ENCODE measurements around the gene MTCH1.

Gene MTCH1

GRCh38 chr6:37016995-37017394 is 31.0 kb upstream of the MTCH1 start:
- H3K27me3 ChIP-seq (ENCODE audit: control insufficient read depth, insufficient read depth, low read length, poor library complexity, severe bottlenecking) = no peaks in the 10 kb centered on the region
- H3K4me1 ChIP-seq (ENCODE audit: control insufficient read depth, insufficient read depth, low read length) = peaks cover 3% of the 10 kb centered on the region
- H3K27ac ChIP-seq (ENCODE audit: insufficient read depth, low read depth, low read length, poor library complexity, severe bottlenecking) = no peak overlapping the region
- H3K36me3 ChIP-seq (ENCODE audit: control insufficient read depth, insufficient read depth, low read length) = no peaks in the 10 kb centered on the region
- 85 to 94% methylated on average over 3 of the region's 3 CpGs for whole genome bisulfite sequencing, 2 experiments
- no peaks in the 10 kb centered on the region for H3K9me3 ChIP-seq (ENCODE audit: control insufficient read depth, low read length)
- H3K4me3 ChIP-seq (ENCODE audit: insufficient read depth, low read depth, low read length) = no peak overlapping the region

GRCh38 chr6:37015532-37015931 is 29.5 kb upstream of the MTCH1 start:
- Histone ChIP-seq H3K9me3 (ENCODE audit: control insufficient read depth, low read length) (no peaks in the 10 kb centered on the region), H3K27ac (ENCODE audit: insufficient read depth, low read depth, low read length, poor library complexity, severe bottlenecking) (no peak overlapping the region), H3K4me3 (ENCODE audit: insufficient read depth, low read depth, low read length) (no peak overlapping the region), H3K27me3 (ENCODE audit: control insufficient read depth, insufficient read depth, low read length, poor library complexity, severe bottlenecking) (no peaks in the 10 kb centered on the region), H3K4me1 (ENCODE audit: control insufficient read depth, insufficient read depth, low read length) (peaks cover 3% of the 10 kb centered on the region), H3K36me3 (ENCODE audit: control insufficient read depth, insufficient read depth, low read length) (no peaks in the 10 kb centered on the region)
- 94 to 96% methylated on average over 9 of the region's 9 CpGs for WGBS, 2 experiments

GRCh38 chr6:37014667-37015066 is 28.7 kb upstream of the MTCH1 start:
- no peak overlapping the region for H3K4me3 ChIP-seq (ENCODE audit: insufficient read depth, low read depth, low read length)
- no peaks in the 10 kb centered on the region for H3K27me3 ChIP-seq (ENCODE audit: control insufficient read depth, insufficient read depth, low read length, poor library complexity, severe bottlenecking)
- 94 to 95% methylated on average over 12 of the region's 12 CpGs for WGBS, 2 experiments
- no peaks in the 10 kb centered on the region for H3K36me3 ChIP-seq (ENCODE audit: control insufficient read depth, insufficient read depth, low read length)
- H3K9me3 ChIP-seq (ENCODE audit: control insufficient read depth, low read length) = no peaks in the 10 kb centered on the region
- H3K4me1 ChIP-seq (ENCODE audit: control insufficient read depth, insufficient read depth, low read length) = peaks cover 3% of the 10 kb centered on the region
- no peak overlapping the region for H3K27ac ChIP-seq (ENCODE audit: insufficient read depth, low read depth, low read length, poor library complexity, severe bottlenecking)

- H3K36me3 ChIP-seq (ENCODE audit: control insufficient read depth, insufficient read depth, low read length) = no peaks in the 10 kb centered on the region
- no peak overlapping the region for H3K27ac ChIP-seq (ENCODE audit: insufficient read depth, low read depth, low read length, poor library complexity, severe bottlenecking)
- H3K4me3 ChIP-seq (ENCODE audit: insufficient read depth, low read depth, low read length) = no peak overlapping the region
- H3K27me3 ChIP-seq (ENCODE audit: control insufficient read depth, insufficient read depth, low read length, poor library complexity, severe bottlenecking) = no peaks in the 10 kb centered on the region
- H3K9me3 ChIP-seq (ENCODE audit: control insufficient read depth, low read length) = no peaks in the 10 kb centered on the region
- H3K4me1 ChIP-seq (ENCODE audit: control insufficient read depth, insufficient read depth, low read length) = peaks cover 3% of the 10 kb centered on the region
- 87 to 89% methylated on average over 21 of the region's 21 CpGs for WGBS, 2 experiments
These were observed 27.8 kb upstream of the MTCH1 start for GRCh38 chr6:37013516-37014491.

- H3K4me1 ChIP-seq (ENCODE audit: control insufficient read depth, insufficient read depth, low read length) = no peaks in the 10 kb centered on the region
- 91 to 93% methylated on average over 11 of the region's 11 CpGs for WGBS, 2 experiments
- H3K27me3 ChIP-seq (ENCODE audit: control insufficient read depth, insufficient read depth, low read length, poor library complexity, severe bottlenecking) = no peaks in the 10 kb centered on the region
- H3K36me3 ChIP-seq (ENCODE audit: control insufficient read depth, insufficient read depth, low read length) = no peaks in the 10 kb centered on the region
- H3K4me3 ChIP-seq (ENCODE audit: insufficient read depth, low read depth, low read length) = no peak overlapping the region
- no peaks in the 10 kb centered on the region for H3K9me3 ChIP-seq (ENCODE audit: control insufficient read depth, low read length)
- H3K27ac ChIP-seq (ENCODE audit: insufficient read depth, low read depth, low read length, poor library complexity, severe bottlenecking) = no peak overlapping the region
These were observed 25.8 kb upstream of the MTCH1 start for GRCh38 chr6:37011656-37012378.

- Histone ChIP-seq H3K36me3 (ENCODE audit: control insufficient read depth, insufficient read depth, low read length) (no peaks in the 10 kb centered on the region), H3K4me3 (ENCODE audit: insufficient read depth, low read depth, low read length) (no peak overlapping the region), H3K9me3 (ENCODE audit: control insufficient read depth, low read length) (no peaks in the 10 kb centered on the region), H3K27ac (ENCODE audit: insufficient read depth, low read depth, low read length, poor library complexity, severe bottlenecking) (no peak overlapping the region), H3K4me1 (ENCODE audit: control insufficient read depth, insufficient read depth, low read length) (no peaks in the 10 kb centered on the region), H3K27me3 (ENCODE audit: control insufficient read depth, insufficient read depth, low read length, poor library complexity, severe bottlenecking) (no peaks in the 10 kb centered on the region)
- WGBS, 2 experiments = 87 to 90% methylated on average over 10 of the region's 10 CpGs
These were observed 24.5 kb upstream of the MTCH1 start for GRCh38 chr6:37010402-37010892.

GRCh38 chr6:37008484-37009465 is 22.8 kb upstream of the MTCH1 start:
- Histone ChIP-seq H3K27me3 (ENCODE audit: control insufficient read depth, insufficient read depth, low read length, poor library complexity, severe bottlenecking) (no peaks in the 10 kb centered on the region), H3K4me1 (ENCODE audit: control insufficient read depth, insufficient read depth, low read length) (no peaks in the 10 kb centered on the region), H3K27ac (ENCODE audit: insufficient read depth, low read depth, low read length, poor library complexity, severe bottlenecking) (no peak overlapping the region), H3K9me3 (ENCODE audit: control insufficient read depth, low read length) (no peaks in the 10 kb centered on the region), H3K4me3 (ENCODE audit: insufficient read depth, low read depth, low read length) (no peak overlapping the region), H3K36me3 (ENCODE audit: control insufficient read depth, insufficient read depth, low read length) (no peaks in the 10 kb centered on the region)
- WGBS, 2 experiments = 93 to 95% methylated on average over 15 of the region's 15 CpGs

- Histone ChIP-seq H3K9me3 (ENCODE audit: control insufficient read depth, low read length) (no peaks in the 10 kb centered on the region), H3K36me3 (ENCODE audit: control insufficient read depth, insufficient read depth, low read length) (no peaks in the 10 kb centered on the region), H3K27me3 (ENCODE audit: control insufficient read depth, insufficient read depth, low read length, poor library complexity, severe bottlenecking) (no peaks in the 10 kb centered on the region), H3K4me3 (ENCODE audit: insufficient read depth, low read depth, low read length) (no peak overlapping the region), H3K27ac (ENCODE audit: insufficient read depth, low read depth, low read length, poor library complexity, severe bottlenecking) (no peak overlapping the region), H3K4me1 (ENCODE audit: control insufficient read depth, insufficient read depth, low read length) (no peaks in the 10 kb centered on the region)
- 87 to 89% methylated on average over 12 of the region's 12 CpGs for WGBS, 2 experiments
These were observed 21.5 kb upstream of the MTCH1 start for GRCh38 chr6:37007340-37008043.

- H3K4me1 ChIP-seq (ENCODE audit: control insufficient read depth, insufficient read depth, low read length) = no peaks in the 10 kb centered on the region
- no peaks in the 10 kb centered on the region for H3K9me3 ChIP-seq (ENCODE audit: control insufficient read depth, low read length)
- H3K27me3 ChIP-seq (ENCODE audit: control insufficient read depth, insufficient read depth, low read length, poor library complexity, severe bottlenecking) = no peaks in the 10 kb centered on the region
- H3K27ac ChIP-seq (ENCODE audit: insufficient read depth, low read depth, low read length, poor library complexity, severe bottlenecking) = no peak overlapping the region
- WGBS, 2 experiments = 86 to 89% methylated on average over 5 of the region's 5 CpGs
- H3K36me3 ChIP-seq (ENCODE audit: control insufficient read depth, insufficient read depth, low read length) = no peaks in the 10 kb centered on the region
- no peak overlapping the region for H3K4me3 ChIP-seq (ENCODE audit: insufficient read depth, low read depth, low read length)
These were observed 20.9 kb upstream of the MTCH1 start for GRCh38 chr6:37006793-37007339.

Data from ectodermal cell (in vitro differentiated cells).